SK-N-MC (cell line): ENCODE data around the gene CRHR2.

Source experiments
- DNase-seq: peaks from one replicate; pipeline ENCODE4 v3.0.0-alpha.2; 2011; ENCODE audit warnings: low read depth, low spot score
- H3K27ac ChIP-seq: fragments of 200-600 bp; sonication (generic); 2 replicates; pipeline ENCODE4 v1.5.1; 2016; ENCODE audit warnings: mixed run types
- H3K36me3 ChIP-seq: fragments of 200-600 bp; sonication (generic); 2 replicates; pipeline ENCODE4 v1.6.1; 2017; ENCODE audit warnings: antibody characterized with exemption, low read length, mixed read lengths; ENCODE audit not compliant: insufficient read depth
- H3K4me3 ChIP-seq: fragments of 200-600 bp; sonication (generic); 2 replicates; pipeline ENCODE4 v1.5.1; 2016
- H3K9ac ChIP-seq: fragments of 200-600 bp; sonication (generic); 2 replicates; pipeline ENCODE4 v1.8.0; 2017; ENCODE audit warnings: mixed run types, mixed read lengths; ENCODE audit not compliant: insufficient read length
- H3K9me3 ChIP-seq: fragments of 200-600 bp; sonication (generic); 2 replicates; pipeline ENCODE4 v1.6.1; 2017; ENCODE audit warnings: low read depth, mild to moderate bottlenecking, antibody characterized with exemption, low read length, moderate library complexity, mixed read lengths
- EZH2 ChIP-seq: fragments of 200-600 bp; sonication (generic); IDR thresholded peaks from one replicate; pipeline ENCODE4 v1.6.1; 2017; ENCODE audit warnings: antibody characterized with exemption
- FOXP2 ChIP-seq: optimal IDR thresholded peaks from 2 replicates; pipeline ENCODE3; 2011; ENCODE audit warnings: mild to moderate bottlenecking, moderate library complexity; ENCODE audit not compliant: insufficient read depth; ENCODE audit errors: extremely low read length, control extremely low read depth
- POLR2AphosphoS5 ChIP-seq: IDR thresholded peaks from 2 replicates; pipeline ENCODE4 v1.6.1; 2012; ENCODE audit warnings: mild to moderate bottlenecking, low read depth, low read length, borderline replicate concordance

CRHR2 gene

DNA sequence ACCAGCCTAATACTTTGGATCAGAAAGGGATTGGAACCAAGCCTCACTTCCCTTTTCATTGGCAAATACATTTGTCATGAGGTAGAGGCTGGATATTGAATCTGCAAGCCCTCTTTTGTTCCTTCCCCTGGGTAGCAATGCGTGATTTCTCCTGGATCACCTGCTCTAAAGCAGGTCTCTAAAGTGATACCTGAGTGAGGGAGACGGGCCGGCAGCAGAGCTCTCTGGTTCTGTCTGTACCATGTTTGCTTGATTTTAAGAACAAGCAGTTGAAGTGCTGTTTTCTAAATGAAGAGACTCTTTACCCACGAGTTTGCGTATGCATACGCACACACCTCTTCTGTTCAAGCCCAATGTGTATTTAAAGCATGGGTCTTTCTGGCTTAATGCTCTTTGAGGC is 46.5 kb downstream of the CRHR2 start:
- peaks cover 56% of the 10 kb centered on the region for H3K36me3 ChIP-seq
- no peak overlapping the region for H3K4me3 ChIP-seq
- no peak overlapping the region for H3K9ac ChIP-seq
- H3K27ac ChIP-seq, result no peak overlapping the region
- no peak for DNase-seq
- TF ChIP-seq FOXP2 (no peak), POLR2AphosphoS5 (no peak), EZH2 (no peak)
- H3K9me3 ChIP-seq, result no peaks in the 10 kb centered on the region

- Histone ChIP-seq H3K9me3 (no peaks in the 10 kb centered on the region), H3K4me3 (no peak overlapping the region), H3K36me3 (peaks cover 67% of the 10 kb centered on the region), H3K27ac (no peak overlapping the region), H3K9ac (no peak overlapping the region)
- no peak for DNase-seq
- TF ChIP-seq EZH2 (no peak), FOXP2 (no peak), POLR2AphosphoS5 (no peak)
Measured at GRCh38 chr7:30634634-30635201, 47.5 kb downstream of the CRHR2 start.

DNA sequence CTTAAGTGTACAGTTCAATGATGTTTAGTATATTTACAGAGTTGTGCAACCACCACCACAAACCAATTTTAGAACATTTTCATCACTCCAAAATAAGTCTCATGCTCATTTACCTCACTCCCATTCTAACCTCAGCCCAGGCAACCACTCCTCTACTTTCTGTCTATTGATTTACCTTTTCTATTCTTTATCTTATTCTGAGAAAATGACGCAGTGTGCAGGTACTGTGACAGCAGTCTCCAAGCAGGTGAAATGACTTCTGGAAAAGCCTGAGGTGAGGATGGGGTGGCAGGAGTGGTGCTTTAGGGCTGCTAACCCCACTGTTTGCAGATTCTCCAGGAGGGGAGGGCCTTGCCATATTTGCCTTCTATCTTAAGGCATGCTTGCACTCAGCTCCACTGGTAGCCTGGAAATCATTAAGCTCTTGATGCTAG is 48.0 kb downstream of the CRHR2 start:
- H3K36me3 ChIP-seq, result peaks cover 72% of the 10 kb centered on the region
- no peak overlapping the region for H3K4me3 ChIP-seq
- H3K27ac ChIP-seq, result no peak overlapping the region
- H3K9ac ChIP-seq, result no peak overlapping the region
- no peak for DNase-seq
- H3K9me3 ChIP-seq, result no peaks in the 10 kb centered on the region
- TF ChIP-seq FOXP2, result no peak
- no peak for TF ChIP-seq POLR2AphosphoS5
- TF ChIP-seq EZH2, result no peak

GRCh38 chr7:30633223-30633622 is 49.0 kb downstream of the CRHR2 start:
- Histone ChIP-seq H3K36me3 (peaks cover 82% of the 10 kb centered on the region), H3K27ac (no peak overlapping the region), H3K9ac (no peak overlapping the region), H3K9me3 (no peaks in the 10 kb centered on the region), H3K4me3 (no peak overlapping the region)
- DNase-seq, result no peak
- no peak for TF ChIP-seq POLR2AphosphoS5
- no peak for TF ChIP-seq FOXP2
- TF ChIP-seq EZH2, result no peak

- no peak for TF ChIP-seq EZH2
- no peak for TF ChIP-seq FOXP2
- TF ChIP-seq POLR2AphosphoS5, result no peak
- no peak overlapping the region for H3K9ac ChIP-seq
- H3K36me3 ChIP-seq, result peaks cover 100% of the 10 kb centered on the region
- no peaks in the 10 kb centered on the region for H3K9me3 ChIP-seq
- no peak overlapping the region for H3K27ac ChIP-seq
- DNase-seq, result no peak
- no peak overlapping the region for H3K4me3 ChIP-seq
Measured at GRCh38 chr7:30630986-30631385, 51.3 kb downstream of the CRHR2 start.

DNA sequence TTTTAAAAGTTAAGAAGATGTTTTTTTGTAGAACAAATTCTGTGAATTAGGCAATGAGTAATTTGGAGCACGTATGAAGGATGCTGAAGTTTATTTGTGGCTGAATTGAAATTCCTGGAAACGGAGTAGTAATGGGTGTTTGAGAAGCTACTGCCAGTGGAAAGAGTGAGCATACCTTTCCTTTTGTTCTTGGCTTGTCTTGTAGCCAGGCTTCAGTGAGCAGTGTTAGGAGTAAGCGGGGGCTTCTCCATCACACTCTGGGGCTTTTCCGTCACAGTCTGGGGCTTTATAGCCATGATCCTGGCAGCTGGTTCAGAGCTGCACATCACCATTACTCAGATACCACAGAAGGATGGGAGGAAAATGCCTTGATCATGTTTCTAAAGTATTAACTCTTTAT is 55.2 kb downstream of the CRHR2 start:
- Histone ChIP-seq H3K36me3 (peaks cover 100% of the 10 kb centered on the region), H3K4me3 (no peak overlapping the region), H3K27ac (no peak overlapping the region), H3K9ac (no peak overlapping the region), H3K9me3 (no peaks in the 10 kb centered on the region)
- TF ChIP-seq POLR2AphosphoS5 (no peak), FOXP2 (no peak), EZH2 (no peak)
- DNase-seq, result no peak

DNA sequence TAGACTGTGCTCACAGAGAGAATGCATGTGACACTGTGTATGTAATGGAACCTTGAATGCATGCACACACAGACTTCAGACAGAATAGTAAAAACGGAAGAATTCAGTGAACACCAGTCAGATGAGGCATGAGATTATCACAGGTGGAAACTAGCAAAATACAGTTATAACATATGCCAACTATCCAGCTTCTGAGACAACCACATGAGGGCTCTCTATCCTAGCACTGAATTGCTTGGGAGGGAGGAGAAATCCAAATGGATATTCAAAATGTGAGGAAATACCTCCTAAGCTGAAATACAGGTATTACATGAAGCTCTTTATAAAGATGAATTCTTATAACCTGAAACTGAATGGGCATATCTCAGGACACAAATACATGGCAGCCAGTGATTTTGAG is 57.0 kb downstream of the CRHR2 start:
- Histone ChIP-seq H3K9me3 (no peaks in the 10 kb centered on the region), H3K9ac (no peak overlapping the region), H3K27ac (no peak overlapping the region), H3K4me3 (no peak overlapping the region), H3K36me3 (peaks cover 100% of the 10 kb centered on the region)
- no peak for DNase-seq
- no peak for TF ChIP-seq EZH2

DNA sequence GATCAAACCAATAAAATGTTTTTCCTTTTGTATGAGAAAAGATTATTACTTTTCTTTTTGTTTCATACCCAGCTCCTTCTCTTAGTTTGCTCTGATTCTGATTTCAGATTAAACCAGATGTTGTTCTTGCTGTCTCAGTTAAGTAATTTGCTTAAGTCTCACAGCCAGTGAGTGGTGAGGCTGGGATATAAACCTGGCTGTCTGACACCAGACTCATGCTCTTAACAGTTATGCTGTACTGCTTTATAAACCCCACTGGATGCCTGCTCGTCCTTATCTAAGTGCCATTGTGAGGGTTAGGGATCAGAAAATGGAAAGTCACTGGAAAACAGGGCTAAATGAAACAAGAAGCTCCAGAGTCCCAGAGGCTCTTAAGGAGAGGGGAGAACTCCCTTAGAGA is 63.3 kb downstream of the CRHR2 start:
- H3K36me3 ChIP-seq, result peaks cover 99% of the 10 kb centered on the region
- no peak overlapping the region for H3K27ac ChIP-seq
- TF ChIP-seq EZH2 (no peak), POLR2AphosphoS5 (no peak), FOXP2 (no peak)
- no peak for DNase-seq
- H3K9ac ChIP-seq, result no peak overlapping the region
- no peaks in the 10 kb centered on the region for H3K9me3 ChIP-seq
- H3K4me3 ChIP-seq, result no peak overlapping the region

DNA sequence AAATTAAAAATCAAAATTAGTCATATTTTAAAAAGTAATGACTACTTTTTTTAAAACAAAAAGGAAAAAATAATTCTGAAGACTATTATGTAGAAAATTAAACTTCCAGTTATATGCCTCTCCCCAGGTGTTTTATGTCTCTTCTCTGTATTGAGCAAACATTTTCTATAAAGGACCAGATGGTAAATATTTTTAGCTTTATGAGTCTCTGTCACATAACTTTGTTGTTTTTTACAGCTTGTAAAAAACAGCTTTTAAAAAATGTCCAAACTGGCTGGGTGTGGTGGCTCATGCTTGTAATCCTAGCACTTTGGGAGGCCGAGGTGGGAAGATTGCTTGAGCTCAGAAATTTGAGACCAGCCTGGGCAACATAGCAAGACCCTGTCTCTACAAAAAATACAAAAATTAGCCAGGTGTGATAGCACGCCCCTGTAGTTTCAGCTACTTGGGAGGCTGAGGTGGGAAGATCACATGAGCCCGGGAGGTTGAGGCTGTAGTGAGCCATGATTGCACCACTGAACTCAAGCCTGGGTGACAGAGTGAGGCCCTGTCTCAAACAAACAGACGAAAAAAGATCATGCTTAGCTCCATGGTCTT is 64.1 kb downstream of the CRHR2 start:
- Histone ChIP-seq H3K9ac (no peak overlapping the region), H3K36me3 (peaks cover 99% of the 10 kb centered on the region), H3K27ac (no peak overlapping the region), H3K4me3 (no peak overlapping the region), H3K9me3 (no peaks in the 10 kb centered on the region)
- TF ChIP-seq FOXP2, result no peak
- no peak for DNase-seq
